NCI-H345 (cell line): ENCODE data around the gene DISC1.
"Not testable (repeated sequence)": the region's sequence is repeated elsewhere in the genome, so short reads cannot be mapped to it uniquely, and the experiment has no call there.

Source experiments
- DNase-seq: peaks from one replicate; lab custom pipeline; 2025; lab: John Stamatoyannopoulos, UW

DISC1 gene

GRCh38 chr1:231774719-231775335 lies 148.2 kb downstream of the DISC1 start:
- no peak for DNase-seq

- DNase-seq = no peak
Observed at GRCh38 chr1:231776010-231776756, 149.6 kb downstream of the DISC1 start.

GRCh38 chr1:231776757-231777062 lies 150.1 kb downstream of the DISC1 start:
- DNase-seq = no peak

DNA sequence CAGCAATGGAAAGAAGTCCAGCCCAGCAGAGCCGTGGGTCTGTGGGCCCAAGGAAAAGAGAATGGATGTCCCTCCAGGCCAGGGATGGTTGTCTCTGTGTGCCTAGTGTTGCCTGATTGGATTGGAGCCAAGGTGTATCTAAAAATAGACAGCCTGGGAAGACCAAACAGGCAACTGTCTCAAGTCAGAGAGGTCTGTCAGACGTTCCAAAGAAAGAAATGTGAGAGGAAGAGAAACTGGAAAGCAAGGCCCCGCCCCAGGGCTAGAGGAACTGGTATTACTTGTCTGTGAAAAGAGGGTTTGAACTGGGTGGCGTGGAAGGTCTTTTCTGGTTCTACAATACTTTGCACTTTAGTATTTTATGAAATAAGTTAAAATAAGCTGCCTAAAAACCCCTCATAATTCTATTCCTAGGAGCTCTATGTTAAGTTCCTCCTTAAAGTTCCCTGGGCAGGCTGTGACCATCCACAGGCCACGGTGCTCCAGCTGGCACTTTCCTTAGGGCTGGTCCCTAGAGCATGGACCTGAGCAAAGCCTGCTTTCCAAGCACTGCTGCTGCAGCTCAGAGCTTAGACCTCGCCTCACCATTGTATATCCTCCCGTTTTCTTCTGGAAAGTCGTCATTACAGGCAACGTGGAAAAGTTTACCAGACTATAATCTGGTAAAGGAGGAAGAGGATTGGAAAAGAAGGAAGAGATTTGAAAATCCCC lies 151.6 kb downstream of the DISC1 start:
- no peak for DNase-seq

DNA sequence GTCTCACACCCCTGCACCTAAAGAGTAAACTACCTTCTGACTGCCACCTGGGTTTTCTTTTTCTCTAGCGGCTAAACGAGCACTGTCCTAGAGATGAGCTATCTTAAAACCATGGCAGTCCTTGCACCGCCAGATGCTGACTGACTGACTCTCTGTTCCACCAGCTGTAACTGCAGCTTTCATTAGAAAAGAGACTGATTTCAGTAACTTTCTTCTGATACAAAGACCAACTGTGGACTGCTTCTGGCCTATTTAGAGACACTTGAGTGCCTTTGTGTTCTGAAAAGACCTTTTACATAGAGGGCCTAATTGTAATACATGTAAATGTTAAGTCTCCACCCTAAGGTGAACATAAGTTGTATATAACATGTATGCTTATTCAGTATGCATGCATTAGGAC lies 152.5 kb downstream of the DISC1 start:
- DNase-seq = no peak

GRCh38 chr1:231781892-231782291 lies 155.3 kb downstream of the DISC1 start:
- no peak for DNase-seq

GRCh38 chr1:231785073-231785472 lies 158.5 kb downstream of the DISC1 start:
- DNase-seq = not testable (repeated sequence)

- no peak for DNase-seq
Observed at GRCh38 chr1:231786126-231786525, 159.5 kb downstream of the DISC1 start.

- no peak for DNase-seq
Observed at GRCh38 chr1:231792634-231793033, 166.0 kb downstream of the DISC1 start.

- no peak for DNase-seq
Observed at GRCh38 chr1:231793893-231794292, 167.3 kb downstream of the DISC1 start.

DNA sequence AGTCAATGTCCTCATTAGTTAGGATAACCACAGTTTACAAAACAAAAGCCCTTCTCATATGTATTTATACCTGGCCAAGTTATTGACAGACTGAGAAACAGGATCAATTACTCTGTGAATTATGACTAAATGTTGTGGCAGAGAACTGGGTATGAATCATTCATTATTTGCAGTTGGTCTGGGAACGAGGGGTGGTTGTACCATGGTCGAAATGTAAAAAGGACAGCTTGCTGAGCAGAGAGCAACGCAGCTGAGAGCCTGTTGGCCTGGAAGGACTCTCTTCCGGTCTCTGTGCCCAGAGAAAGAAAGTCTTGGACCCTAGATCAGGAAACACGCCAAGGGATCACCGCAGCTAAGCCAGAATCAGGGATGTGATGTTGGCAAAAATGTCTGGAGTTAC lies 169.6 kb downstream of the DISC1 start:
- no peak for DNase-seq

GRCh38 chr1:231799363-231799986 lies 172.9 kb downstream of the DISC1 start:
- no peak for DNase-seq

GRCh38 chr1:231800108-231800507 lies 173.5 kb downstream of the DISC1 start:
- no peak for DNase-seq

DNA sequence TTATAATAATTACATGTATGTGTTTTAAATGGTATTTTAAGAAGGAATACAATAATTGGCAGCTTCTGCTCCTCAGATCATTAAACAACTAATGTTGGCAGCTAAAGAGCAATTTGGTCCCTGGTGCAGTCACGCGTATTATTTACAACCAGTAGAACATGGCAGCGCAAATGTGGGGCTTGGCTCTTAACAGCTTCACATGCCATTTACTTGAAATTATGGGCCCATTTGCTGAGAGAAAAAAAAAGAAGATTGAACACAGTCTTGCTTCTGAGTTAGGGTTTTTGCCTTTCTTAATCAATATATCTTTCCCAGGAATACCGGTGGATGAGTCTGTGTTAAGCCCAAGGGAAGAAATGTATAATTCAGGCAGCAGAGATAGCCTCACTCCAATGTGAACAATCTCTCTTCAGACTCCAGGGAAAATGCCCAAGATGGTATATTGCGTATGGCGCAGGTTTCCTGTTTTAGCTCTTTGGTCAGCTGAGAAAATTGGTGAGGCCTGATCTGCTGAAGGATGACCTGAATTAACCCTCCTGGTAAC lies 174.5 kb downstream of the DISC1 start:
- DNase-seq = no peak

DNA sequence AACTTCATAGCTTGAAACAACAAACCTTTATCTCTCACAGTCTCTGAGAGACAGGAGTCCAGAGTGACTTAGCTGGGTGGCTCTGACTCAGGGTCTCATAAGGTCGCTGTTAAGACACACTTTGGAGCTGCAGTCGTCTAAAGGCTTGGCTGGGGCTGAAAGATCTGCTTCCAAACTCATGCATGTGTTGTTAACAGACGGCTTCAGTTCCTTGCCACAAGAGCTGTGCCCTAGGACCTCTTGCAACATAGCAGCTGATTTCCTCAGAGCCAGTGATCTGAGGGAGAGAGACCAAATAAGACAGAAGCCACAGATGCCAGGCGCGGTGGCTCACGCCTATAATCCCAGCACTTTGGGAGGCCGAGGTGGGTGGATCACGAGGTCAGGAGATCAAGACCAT lies 176.8 kb downstream of the DISC1 start:
- DNase-seq = no peak

GRCh38 chr1:231806623-231807495 lies 180.3 kb downstream of the DISC1 start:
- DNase-seq = peak; percentile 45

GRCh38 chr1:231807541-231807940 lies 181.0 kb downstream of the DISC1 start:
- peak; percentile 5 for DNase-seq

- DNase-seq = no peak
Observed at GRCh38 chr1:231808116-231808515, 181.5 kb downstream of the DISC1 start.

- DNase-seq = no peak
Observed at GRCh38 chr1:231808990-231809389, 182.4 kb downstream of the DISC1 start.

DNA sequence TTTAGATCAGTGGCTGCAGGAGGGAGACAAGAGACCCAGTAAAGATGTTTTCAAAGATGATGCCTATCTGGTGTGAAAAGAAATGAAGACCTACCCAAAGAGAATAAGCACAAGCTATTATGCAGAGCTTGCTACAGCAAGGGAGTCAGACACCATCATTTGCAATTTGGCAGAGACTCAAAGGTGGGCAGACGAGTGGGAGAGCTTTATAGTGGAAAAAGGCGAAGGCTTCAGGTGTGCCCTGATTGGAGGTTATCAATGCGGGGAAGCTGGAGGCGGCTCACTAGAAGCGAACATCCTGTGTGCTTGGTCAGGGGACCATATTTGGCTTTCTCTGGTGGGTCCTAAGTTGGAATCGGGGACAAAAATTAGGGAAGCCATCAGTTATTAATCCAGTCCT lies 183.8 kb downstream of the DISC1 start:
- DNase-seq = no peak

GRCh38 chr1:231814021-231814420 lies 187.4 kb downstream of the DISC1 start:
- no peak for DNase-seq

DNA sequence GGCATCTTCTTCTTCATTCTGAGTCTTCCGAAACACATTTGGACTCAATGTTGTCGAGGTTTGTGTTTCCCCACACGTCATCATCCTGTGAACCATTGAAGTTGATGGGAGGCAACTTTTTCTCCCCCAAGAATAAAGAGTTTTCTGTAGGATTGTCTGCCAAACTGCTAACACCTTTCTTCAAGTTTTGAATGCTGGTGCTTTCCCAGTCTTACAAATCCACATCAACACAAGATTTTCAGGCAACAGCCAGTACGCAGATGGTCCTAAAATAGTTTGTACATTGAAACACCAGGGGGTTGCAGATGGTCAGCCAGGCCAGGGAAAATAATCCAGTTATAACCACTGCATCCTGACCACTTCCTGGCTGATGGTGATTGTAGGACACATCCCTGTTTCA lies 187.9 kb downstream of the DISC1 start:
- no peak for DNase-seq
